GM21786 (cell line): ENCODE measurements around the gene PRSS2.

Experiments used
- ATAC-seq: cut with Tn5 transposase; IDR thresholded peaks from one replicate; pipeline ENCODE4 v1.9.1; 2021; ENCODE audit not compliant: unreplicated experiment

Gene PRSS2

GRCh38 chr7:142822714-142823113 is 51.9 kb downstream of the PRSS2 start:
- no peak for ATAC-seq
